HG03196 (cell line): ENCODE data around the gene MPO.
A peak's percentile ranks its signal among the peaks of the same experiment; 100 is the strongest.

Source experiments
- ATAC-seq: cut with Tn5 transposase; IDR thresholded peaks from one replicate; pipeline ENCODE4 v1.9.1; 2021; ENCODE audit not compliant: unreplicated experiment

The MPO gene

GRCh38 chr17:58236394-58236793, 44.3 kb downstream of the MPO start:
- ATAC-seq, result no peak

GRCh38 chr17:58235821-58236220, 44.9 kb downstream of the MPO start:
- ATAC-seq, result no peak

- ATAC-seq, result no peak
Measured at GRCh38 chr17:58234512-58234911, 46.2 kb downstream of the MPO start.

GRCh38 chr17:58233543-58233942, 47.2 kb downstream of the MPO start:
- no peak for ATAC-seq

GRCh38 chr17:58232707-58233156, 48.0 kb downstream of the MPO start:
- ATAC-seq, result peak; percentile 80

DNA sequence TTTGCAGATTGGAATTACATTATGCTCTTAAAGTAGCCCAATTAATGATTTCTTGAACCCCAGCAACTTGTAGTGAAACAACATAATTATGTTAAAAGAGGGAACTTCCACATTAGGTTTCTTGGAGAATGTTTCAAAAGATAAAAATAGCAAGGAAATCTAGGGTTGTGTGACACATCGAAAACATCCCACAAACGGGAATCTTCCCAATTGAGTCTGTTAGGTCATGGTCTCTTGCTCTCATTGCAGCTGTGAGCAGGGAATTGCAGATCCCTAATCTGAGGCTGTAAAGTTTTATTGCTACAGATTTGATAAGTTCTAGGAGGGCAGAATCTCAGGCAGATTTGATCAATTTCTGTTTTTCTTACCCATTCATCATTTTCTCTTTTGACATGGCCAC, 49.1 kb downstream of the MPO start:
- ATAC-seq, result no peak

GRCh38 chr17:58229881-58230280, 50.9 kb downstream of the MPO start:
- ATAC-seq, result no peak

DNA sequence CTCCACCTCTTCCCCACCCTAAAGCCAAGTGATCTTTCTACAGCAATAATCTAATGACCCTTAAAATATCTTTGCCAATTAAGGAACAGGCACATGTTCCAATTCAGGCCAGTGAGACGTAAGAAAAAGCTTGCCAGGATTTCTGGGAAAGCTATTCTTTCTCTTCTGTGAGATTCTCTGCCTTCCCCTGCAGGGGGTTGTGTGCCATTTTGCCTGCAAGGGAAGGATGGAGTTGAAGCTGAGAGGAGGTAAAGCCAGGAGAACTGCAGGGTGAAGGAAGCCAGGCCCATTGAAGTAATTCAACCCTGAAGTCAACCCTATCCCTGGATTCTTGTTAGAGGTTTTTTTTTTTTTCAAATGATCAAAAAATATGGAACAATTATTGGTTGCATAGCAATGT, 51.4 kb downstream of the MPO start:
- ATAC-seq, result no peak

DNA sequence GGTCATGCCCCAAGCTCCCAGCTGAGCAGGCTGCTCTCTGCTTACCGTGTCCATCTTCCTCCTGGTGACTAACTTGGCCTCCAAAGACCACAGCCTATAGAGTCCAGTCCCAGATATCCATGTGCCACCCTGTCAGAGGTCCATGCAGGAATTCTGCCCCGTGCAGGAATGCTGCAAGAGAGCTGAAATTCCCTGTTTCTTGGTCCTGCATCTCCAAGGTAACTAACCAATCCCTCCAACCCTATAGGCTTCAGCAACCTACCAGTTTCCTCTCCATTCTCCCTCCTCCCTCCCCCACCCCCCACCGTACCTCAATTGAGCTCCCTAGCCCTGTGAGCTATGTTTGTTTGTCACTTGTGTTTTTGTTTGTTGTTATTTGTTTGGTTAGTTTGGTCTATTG, 52.1 kb downstream of the MPO start:
- ATAC-seq, result no peak

DNA sequence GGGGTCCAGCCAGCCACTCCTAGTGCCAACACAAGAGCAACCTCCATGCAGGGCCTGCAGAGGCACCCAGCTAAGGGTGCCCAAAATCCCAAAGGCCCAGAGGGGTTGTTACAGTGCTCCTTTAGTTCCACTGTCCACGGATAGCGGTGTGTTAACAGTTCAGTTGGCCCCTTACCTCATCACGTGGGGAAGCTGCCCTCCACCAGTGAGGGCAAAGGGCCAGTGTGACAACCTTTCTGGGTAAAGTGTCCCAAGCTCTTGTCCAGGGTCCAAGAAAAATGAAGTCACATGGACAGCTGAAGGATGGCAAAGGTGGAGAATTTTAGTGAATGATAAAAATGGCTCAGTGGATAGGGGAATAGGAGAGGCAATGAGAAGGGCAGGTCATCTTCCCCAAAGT, 53.0 kb downstream of the MPO start:
- ATAC-seq, result no peak

DNA sequence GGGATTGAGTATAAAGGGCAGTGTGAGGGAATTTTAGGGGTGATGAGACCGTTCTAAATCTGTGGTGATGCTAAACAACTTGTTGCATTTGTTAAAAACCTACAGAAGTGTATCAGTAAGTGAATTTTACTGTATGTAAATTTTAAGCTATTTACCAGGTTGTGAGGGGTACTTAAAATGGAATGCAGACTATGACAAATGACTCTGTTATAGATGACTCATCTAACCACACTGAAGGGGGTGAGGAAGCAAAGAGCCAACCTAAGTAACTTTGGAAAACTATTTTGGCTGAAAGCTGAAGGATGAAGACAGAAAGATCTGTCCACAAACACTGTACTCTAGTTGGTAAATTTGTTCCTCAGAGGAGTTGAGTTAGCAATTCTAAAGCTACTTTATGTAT, 56.4 kb downstream of the MPO start:
- ATAC-seq, result no peak
